Endothelial cell (in vitro differentiated cells): ENCODE results near the gene PRR16. TPM values are rescaled to one million over a fixed set of nuclear protein-coding genes. Genes with fewer than 3 reads are reported as not detected.
"Not testable (repeated sequence)": the region's sequence is repeated elsewhere in the genome, so short reads cannot be mapped to it uniquely, and the experiment has no call there.

Experiments
- DNase-seq: peaks from one replicate; pipeline ENCODE4 v3.0.0; 2021; ENCODE audit warnings: low spot score
- H3K27ac Mint-ChIP-seq: one replicate; pipeline ENCODE4 v1.8.0; 2021; ENCODE audit warnings: mixed read lengths, inconsistent platforms; ENCODE audit not compliant: unreplicated experiment
- H3K27me3 Mint-ChIP-seq: one replicate; pipeline ENCODE4 v1.8.0; 2021; ENCODE audit warnings: mild to moderate bottlenecking, moderate library complexity, mixed read lengths, inconsistent platforms; ENCODE audit not compliant: unreplicated experiment
- H3K36me3 Mint-ChIP-seq: one replicate; pipeline ENCODE4 v1.8.0; 2021; ENCODE audit warnings: mild to moderate bottlenecking, low read depth, mixed read lengths, inconsistent platforms; ENCODE audit not compliant: unreplicated experiment
- H3K4me1 Mint-ChIP-seq: one replicate; pipeline ENCODE4 v1.8.0; 2021; ENCODE audit warnings: mild to moderate bottlenecking, mixed read lengths, inconsistent platforms; ENCODE audit not compliant: unreplicated experiment
- H3K4me3 Mint-ChIP-seq: one replicate; pipeline ENCODE4 v1.8.0; 2021; ENCODE audit warnings: mild to moderate bottlenecking, mixed read lengths, inconsistent platforms; ENCODE audit not compliant: unreplicated experiment
- H3K9me3 Mint-ChIP-seq: one replicate; pipeline ENCODE4 v1.8.0; 2021; ENCODE audit warnings: mixed read lengths, inconsistent platforms; ENCODE audit not compliant: unreplicated experiment
- long read RNA-seq: library from polyadenylated mRNA; unstranded; transcript quantifications from one replicate; pipeline ENCODE4 v2.0.0, GENCODE V29; 2020; ENCODE audit not compliant: unreplicated experiment
- total RNA-seq: library from RNA; stranded (reverse); fragmentation: NEBNext Ultra II Directional; extraction: Animal tissue kit (Norgen Biotek cat#: 25700); gene quantifications from one replicate; pipeline ENCODE4 v1.2.1, GENCODE V29; 2021; ENCODE audit not compliant: unreplicated experiment
- TF ChIP-seq, protein P1 (sequence below): fragments of 200-600 bp; sonication (generic); IDR thresholded peaks from one replicate; pipeline ENCODE4 v1.5.0; 2021; ENCODE audit warnings: antibody characterized with exemption; ENCODE audit not compliant: unreplicated experiment

PRR16 gene
- not detected for total RNA-seq
- long read RNA-seq: 0 reads

DNA sequence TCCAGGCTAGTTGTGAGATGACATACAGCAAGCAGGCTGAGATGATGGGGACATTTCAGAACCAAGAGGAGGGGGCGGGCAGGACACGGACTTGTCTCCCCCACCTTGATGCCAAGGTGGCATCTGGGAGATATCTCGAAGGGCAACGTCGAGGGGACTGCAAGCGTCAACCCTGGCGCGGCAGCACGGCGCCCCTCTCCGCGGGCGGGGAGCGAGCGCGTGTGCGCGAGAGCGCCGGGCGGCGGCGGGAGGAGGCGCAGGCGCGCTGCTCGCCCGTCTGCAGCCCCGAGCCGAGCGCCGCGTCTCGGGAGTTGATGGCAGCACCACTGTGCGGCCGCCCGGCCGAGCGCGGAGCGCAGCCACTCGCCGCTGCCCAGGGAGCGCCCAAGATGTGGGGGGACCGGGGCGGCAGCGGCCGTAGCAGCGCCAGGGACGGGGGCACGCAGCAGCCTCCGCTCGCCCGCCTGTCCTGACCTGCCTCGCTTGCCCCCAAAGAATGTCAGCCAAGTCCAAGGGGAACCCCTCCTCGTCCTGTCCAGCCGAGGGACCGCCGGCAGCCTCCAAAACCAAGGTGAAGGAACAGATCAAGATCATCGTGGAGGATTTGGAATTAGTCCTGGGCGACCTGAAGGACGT, at the start of gene PRR16:
Gene PRR16 (plus strand): TSS at position 310 of the 636 bp plus-strand sequence.
- Mint-ChIP-seq H3K27ac (no peak within 1 kb of the TSS), H3K4me3 (peak within 1 kb of the TSS; percentile 90), H3K9me3 (no peaks in the 10 kb centered on the region), H3K27me3 (peaks cover 11% of the 10 kb centered on the region), H3K36me3 (peaks cover 3% of the 10 kb centered on the region), H3K4me1 (peaks cover 5% of the 10 kb centered on the region)
- TF ChIP-seq, protein P1, sequence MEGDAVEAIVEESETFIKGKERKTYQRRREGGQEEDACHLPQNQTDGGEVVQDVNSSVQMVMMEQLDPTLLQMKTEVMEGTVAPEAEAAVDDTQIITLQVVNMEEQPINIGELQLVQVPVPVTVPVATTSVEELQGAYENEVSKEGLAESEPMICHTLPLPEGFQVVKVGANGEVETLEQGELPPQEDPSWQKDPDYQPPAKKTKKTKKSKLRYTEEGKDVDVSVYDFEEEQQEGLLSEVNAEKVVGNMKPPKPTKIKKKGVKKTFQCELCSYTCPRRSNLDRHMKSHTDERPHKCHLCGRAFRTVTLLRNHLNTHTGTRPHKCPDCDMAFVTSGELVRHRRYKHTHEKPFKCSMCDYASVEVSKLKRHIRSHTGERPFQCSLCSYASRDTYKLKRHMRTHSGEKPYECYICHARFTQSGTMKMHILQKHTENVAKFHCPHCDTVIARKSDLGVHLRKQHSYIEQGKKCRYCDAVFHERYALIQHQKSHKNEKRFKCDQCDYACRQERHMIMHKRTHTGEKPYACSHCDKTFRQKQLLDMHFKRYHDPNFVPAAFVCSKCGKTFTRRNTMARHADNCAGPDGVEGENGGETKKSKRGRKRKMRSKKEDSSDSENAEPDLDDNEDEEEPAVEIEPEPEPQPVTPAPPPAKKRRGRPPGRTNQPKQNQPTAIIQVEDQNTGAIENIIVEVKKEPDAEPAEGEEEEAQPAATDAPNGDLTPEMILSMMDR: no peak
- DNase-seq: peak; percentile 66

DNA sequence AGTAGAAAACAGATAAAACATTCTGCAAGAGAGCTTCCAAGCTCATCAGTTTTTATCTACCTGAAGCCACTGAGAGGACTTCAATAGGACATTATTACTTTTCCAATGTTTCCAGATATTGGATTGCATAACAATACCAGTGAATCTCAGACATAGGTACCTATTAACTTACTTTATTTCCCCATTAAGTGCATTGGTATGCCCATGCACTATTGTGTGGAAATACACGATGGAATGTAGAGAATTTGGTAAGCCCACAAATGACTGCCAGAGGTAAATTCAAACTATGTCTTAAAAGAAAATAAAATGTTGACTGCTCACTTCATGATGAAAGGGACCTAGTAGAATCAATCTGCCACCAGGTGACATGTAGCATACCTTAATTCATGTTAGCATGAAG, 48.1 kb upstream of the PRR16 start:
- H3K27me3 Mint-ChIP-seq: no peaks in the 10 kb centered on the region
- H3K36me3 Mint-ChIP-seq: no peaks in the 10 kb centered on the region
- TF ChIP-seq, protein P1: no peak
- no peak overlapping the region for H3K27ac Mint-ChIP-seq
- H3K9me3 Mint-ChIP-seq: no peaks in the 10 kb centered on the region
- H3K4me3 Mint-ChIP-seq: no peak overlapping the region
- H3K4me1 Mint-ChIP-seq: no peaks in the 10 kb centered on the region
- no peak for DNase-seq

DNA sequence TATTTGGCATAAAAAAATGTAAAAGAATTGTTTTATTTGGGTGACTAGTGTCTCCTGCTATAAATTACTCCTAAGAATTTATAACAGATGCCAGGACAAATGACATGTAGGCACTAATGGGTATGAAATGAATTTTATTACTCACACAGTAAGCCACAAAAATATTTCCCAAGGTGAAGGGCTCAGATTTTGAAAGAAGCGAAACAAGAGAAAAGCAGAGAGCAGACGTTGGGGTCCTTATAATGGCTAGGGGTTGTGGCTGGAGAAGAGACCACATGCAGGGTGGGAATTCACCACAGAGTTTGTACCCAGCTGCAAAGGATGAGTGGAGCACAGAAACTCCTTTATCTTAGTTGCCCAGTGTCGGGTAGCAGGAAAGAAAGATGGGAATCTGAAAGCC, 45.0 kb upstream of the PRR16 start:
- no peak for DNase-seq
- Mint-ChIP-seq H3K9me3 (no peaks in the 10 kb centered on the region), H3K36me3 (no peaks in the 10 kb centered on the region), H3K27ac (no peak overlapping the region), H3K4me1 (no peaks in the 10 kb centered on the region), H3K4me3 (no peak overlapping the region), H3K27me3 (peaks cover 2% of the 10 kb centered on the region)
- TF ChIP-seq, protein P1: no peak

DNA sequence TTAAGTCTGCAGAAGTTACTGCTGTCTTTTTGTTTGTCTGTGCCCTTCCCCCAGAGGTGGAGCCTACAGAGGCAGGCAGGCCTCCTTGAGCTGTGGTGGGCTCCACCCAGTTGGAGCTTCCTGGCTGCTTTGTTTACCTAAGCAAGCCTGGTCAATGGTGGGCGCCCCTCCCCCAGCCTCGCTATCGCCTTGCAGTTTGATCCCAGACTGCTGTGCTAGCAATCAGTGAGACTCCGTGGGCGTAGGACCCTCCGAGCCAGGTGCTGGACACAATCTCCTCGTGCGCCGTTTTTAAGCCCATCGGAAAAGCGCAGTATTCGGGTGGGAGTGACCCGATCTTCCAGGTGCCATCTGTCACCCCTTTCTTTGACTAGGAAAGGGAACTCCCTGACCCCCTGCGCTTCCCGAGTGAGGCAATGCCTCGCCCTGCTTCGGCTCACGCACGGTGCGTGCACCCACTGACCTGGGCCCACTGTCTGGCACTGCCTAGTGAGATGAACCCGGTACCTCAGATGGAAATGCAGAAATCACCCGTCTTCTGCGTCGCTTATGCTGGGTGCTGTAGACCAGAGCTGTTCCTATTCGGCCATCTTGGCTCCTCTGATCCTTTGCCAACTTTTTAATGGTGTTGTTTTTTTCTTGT, 37.3 kb upstream of the PRR16 start:
- DNase-seq, H3K27ac Mint-ChIP-seq, H3K36me3 Mint-ChIP-seq, H3K27me3 Mint-ChIP-seq, H3K4me1 Mint-ChIP-seq, H3K4me3 Mint-ChIP-seq, H3K9me3 Mint-ChIP-seq: not testable (repeated sequence)

DNA sequence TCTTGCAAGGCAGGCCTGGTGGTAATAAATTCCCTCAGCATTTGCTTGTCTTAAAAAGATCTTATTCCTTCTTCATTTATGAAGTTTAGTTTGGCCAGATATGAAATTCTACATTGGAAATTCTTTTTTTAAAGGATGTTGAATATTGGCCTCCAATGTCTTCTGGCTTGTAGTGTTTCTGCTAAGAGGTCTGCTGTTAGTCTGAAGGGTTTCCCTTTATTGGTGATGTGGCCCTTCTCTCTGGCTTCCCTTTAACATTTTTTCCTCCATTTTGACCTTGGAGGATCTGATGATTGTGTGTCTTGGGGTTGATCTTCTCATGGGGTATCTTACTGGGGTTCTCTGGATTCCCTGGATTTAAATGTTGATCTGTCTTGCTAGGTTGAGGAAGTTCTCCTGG, 33.5 kb upstream of the PRR16 start:
- H3K4me1 Mint-ChIP-seq: no peaks in the 10 kb centered on the region
- H3K27ac Mint-ChIP-seq: no peak overlapping the region
- no peaks in the 10 kb centered on the region for H3K36me3 Mint-ChIP-seq
- H3K4me3 Mint-ChIP-seq: no peak overlapping the region
- H3K27me3 Mint-ChIP-seq: no peaks in the 10 kb centered on the region
- DNase-seq: no peak
- TF ChIP-seq, protein P1: no peak
- peaks cover 4% of the 10 kb centered on the region for H3K9me3 Mint-ChIP-seq
